ENCODE measurements around the gene RND3.

RND3 gene

DNA sequence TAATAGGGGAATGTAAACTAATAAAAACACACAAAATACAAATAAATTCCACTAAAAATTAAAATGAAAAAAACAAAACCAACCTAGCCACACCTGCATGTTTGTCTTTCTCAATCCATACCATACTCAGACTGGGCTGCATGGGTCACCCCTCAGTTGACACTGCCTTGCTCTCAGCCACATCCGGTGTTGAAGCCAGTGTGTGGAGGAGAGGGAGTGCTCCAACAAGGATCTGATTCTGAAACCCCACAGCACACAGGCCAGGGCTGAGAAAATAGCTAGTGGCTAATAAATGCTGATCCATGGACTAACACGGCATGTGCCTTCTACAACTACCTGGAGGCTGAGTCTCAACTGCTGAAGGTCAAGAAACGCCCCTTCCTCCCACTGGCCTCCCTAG is 13.7 kb downstream of the RND3 start:
- Mint-ChIP-seq H3K9me3 (no peaks in the 10 kb centered on the region), H3K4me3 (no peak overlapping the region), H3K27me3 (no peaks in the 10 kb centered on the region), H3K36me3 (ENCODE audit: low read depth) (no peaks in the 10 kb centered on the region), H3K27ac (no peak overlapping the region), H3K4me1 (ENCODE audit: low read depth) (no peaks in the 10 kb centered on the region)
- no peak for DNase-seq

DNA sequence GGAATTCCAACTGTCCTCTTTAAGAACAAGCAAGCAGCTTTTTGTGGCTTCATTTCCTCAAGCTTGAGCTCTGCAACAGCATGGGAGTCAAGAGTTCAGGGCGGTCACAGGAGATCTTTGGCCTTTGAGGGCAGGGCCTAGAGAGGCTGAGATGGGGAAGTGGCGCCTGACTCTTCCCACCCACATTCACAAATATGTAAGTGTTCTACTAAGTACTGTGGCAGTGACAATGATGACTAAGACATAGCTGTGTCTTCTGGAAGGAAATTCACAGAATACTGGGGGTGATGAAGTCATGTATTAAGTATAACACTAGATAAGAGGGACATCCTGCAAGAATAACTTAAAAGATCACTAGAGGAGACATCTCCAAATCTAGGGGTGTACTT is 15.0 kb downstream of the RND3 start:
- no peak for DNase-seq
- no peaks in the 10 kb centered on the region for H3K27me3 Mint-ChIP-seq
- no peaks in the 10 kb centered on the region for H3K9me3 Mint-ChIP-seq
- H3K4me3 Mint-ChIP-seq = no peak overlapping the region
- H3K36me3 Mint-ChIP-seq (ENCODE audit: low read depth) = no peaks in the 10 kb centered on the region
- no peak overlapping the region for H3K27ac Mint-ChIP-seq
- no peaks in the 10 kb centered on the region for H3K4me1 Mint-ChIP-seq (ENCODE audit: low read depth)

DNA sequence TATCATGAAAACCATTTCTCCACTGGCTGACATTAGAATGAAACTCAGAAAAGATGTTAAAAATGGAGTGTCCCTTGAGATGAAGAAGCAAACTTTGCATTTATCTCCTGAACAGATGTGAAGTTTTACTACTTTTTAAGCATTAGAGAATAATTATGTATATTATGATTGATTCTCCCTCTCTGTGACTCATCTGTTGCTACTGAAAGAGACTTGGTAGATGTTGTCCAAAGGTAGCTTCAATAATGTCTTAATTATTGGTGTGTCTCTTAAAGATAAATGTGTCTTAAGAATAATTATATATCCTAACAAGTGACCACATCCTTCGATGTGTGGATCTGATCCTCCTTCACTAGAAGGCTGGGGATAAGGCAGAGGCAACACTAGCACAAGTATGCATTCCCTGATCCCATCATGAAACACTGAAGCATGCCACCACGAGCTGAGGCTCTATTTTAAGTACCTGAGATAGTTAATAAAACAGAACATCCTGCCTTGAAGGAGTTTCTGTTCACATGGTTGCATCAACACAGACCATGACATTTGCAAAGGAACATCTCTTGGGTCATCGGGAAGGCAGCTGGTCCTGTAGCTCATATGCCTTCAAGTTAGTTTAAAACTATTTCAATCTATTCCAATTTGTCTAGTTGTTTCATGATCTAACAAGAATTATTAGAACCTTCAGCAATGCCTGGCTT is 15.5 kb downstream of the RND3 start:
- Mint-ChIP-seq H3K9me3 (no peaks in the 10 kb centered on the region), H3K4me3 (no peak overlapping the region), H3K27me3 (no peaks in the 10 kb centered on the region), H3K4me1 (ENCODE audit: low read depth) (no peaks in the 10 kb centered on the region), H3K27ac (no peak overlapping the region), H3K36me3 (ENCODE audit: low read depth) (no peaks in the 10 kb centered on the region)
- no peak for DNase-seq

DNA sequence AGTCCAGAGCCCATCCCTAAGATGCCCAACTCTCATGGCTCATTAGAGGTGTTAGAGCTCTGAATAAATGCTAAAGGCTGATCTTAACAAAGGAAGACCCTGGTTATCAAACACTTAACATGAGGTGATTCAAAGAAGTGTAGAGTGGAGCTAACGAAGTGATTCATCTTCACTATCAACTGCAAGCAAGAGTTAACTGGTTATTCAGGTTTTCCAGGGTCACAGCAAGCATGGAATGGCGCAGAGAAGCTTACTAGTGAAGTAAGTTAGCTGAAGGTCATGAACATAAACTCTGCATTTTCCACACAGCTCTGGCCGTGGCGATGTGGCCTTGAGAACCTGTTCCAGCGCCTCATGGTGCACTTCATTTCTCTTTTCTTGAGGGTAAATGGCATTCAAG is 17.0 kb downstream of the RND3 start:
- no peaks in the 10 kb centered on the region for H3K9me3 Mint-ChIP-seq
- no peak for DNase-seq
- no peak overlapping the region for H3K4me3 Mint-ChIP-seq
- no peaks in the 10 kb centered on the region for H3K27me3 Mint-ChIP-seq
- H3K36me3 Mint-ChIP-seq (ENCODE audit: low read depth) = no peaks in the 10 kb centered on the region
- H3K27ac Mint-ChIP-seq = no peak overlapping the region
- H3K4me1 Mint-ChIP-seq (ENCODE audit: low read depth) = no peaks in the 10 kb centered on the region

DNA sequence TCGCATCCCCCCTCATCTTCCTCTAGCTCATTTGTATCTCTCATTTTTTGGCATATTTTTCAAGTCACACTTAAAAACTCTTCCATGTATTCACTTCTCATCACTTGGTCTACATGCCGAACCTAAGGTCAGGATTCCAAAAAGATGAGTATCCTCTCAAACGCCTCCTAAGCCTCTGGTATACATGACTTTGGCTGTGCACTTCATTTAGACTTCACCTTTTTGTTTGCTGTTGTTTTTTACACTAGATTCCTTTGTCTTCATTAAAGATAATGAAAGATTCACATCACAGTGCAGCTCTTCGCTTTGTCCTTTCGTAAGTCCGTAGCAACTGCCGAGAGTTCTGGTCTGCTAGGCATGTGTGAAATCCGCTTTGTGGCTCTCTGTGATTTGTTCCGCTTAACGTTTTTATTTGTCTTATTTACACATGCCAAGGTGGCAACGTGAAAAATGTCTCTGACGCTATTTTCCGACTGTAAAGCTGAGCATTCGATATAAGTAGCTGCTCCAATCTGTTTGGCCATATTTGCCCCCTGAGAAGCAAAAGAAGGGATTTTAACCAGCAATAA is 17.7 kb downstream of the RND3 start:
- Mint-ChIP-seq H3K27ac (no peak overlapping the region), H3K36me3 (ENCODE audit: low read depth) (no peaks in the 10 kb centered on the region), H3K27me3 (no peaks in the 10 kb centered on the region), H3K4me3 (no peak overlapping the region), H3K4me1 (ENCODE audit: low read depth) (no peaks in the 10 kb centered on the region), H3K9me3 (no peaks in the 10 kb centered on the region)
- DNase-seq = no peak

DNA sequence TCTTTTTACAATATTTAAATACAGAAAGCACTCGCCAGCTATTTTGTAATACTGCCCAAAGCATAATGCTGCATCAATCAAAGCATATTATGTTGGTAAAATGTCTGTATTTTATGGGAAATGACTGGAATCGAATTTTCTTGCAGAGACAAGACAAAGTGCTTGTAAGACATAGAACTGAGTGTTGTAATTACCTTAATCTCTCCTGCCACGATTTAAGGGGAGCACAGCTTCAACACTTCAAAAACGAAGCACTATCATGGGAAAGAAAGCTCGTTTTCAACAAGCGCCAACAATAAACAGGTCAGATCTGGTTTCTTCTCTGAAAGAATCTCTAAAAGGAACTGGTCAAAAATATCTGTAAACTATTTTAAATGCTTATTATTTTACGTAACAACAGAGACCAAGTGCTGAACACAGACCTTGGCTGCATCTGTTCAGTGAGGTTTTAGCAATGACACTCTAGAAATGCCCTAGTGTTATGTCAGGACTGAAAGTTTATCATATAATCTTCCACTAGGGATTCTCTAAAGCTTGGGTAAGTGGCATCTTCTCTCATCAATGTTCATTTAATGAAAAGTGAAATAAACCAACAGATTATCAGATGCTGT is 19.0 kb downstream of the RND3 start:
- H3K36me3 Mint-ChIP-seq (ENCODE audit: low read depth) = no peaks in the 10 kb centered on the region
- no peaks in the 10 kb centered on the region for H3K9me3 Mint-ChIP-seq
- H3K4me1 Mint-ChIP-seq (ENCODE audit: low read depth) = no peaks in the 10 kb centered on the region
- H3K27me3 Mint-ChIP-seq = no peaks in the 10 kb centered on the region
- no peak overlapping the region for H3K27ac Mint-ChIP-seq
- DNase-seq = no peak
- no peak overlapping the region for H3K4me3 Mint-ChIP-seq

DNA sequence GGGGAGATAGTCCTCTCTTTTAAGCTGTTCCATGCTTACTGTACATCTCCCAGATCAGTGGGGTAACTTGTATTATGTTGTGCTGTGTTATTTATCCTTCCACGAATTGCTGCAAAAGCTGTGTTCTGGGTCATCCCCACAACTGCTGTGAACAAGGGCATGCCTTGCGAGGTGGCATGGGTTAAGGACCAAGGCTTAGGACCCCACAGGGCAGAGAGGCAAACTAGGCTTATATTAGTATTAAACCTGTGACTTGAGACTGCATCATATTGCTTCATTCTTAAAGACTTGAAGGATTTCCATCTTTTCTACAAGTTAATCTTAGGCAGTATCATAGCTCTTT is 19.9 kb downstream of the RND3 start:
- DNase-seq = no peak
- Mint-ChIP-seq H3K4me1 (ENCODE audit: low read depth) (no peaks in the 10 kb centered on the region), H3K27me3 (no peaks in the 10 kb centered on the region), H3K4me3 (no peak overlapping the region), H3K27ac (no peak overlapping the region), H3K9me3 (no peaks in the 10 kb centered on the region), H3K36me3 (ENCODE audit: low read depth) (no peaks in the 10 kb centered on the region)

DNA sequence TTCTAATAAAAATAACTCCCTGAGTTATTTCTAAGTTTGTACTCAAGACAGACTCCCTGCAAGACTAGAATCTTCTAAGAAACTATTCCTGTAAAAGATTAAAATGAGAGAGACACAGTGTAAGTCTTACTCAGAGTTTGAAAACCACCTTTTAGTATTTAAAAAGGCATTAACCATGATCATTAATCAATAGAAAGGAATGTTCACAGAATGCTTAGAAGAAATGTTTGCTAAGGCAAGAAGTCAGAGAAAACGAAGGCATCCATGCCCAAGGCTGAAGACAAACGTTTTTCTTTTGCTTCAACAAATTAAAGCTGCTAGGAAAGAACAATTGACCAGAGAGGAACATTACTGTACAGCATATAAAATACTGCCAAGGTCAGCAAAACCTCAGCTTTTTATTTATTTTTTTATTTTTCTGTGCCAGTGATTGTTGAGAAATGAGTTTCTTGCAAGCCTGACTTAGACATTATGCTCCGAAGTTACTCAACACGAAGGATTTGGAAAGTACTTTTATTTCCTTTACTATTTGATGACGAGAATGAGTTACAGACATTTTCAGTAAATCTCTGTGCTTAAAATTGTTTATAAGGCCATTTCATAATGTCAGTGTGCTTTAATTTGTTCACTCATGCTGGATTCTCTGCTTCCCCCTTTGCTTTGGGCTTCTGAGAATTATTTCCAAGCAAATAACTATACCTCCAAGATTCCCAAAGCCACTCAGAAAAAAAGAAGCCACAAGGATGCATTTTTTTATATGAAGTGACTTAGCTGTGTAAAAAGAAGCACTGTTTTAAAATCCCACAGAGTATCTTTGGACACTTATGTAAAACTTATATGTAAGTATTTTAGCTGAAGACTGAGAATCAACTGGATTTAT is 20.5 kb downstream of the RND3 start:
- no peaks in the 10 kb centered on the region for H3K27me3 Mint-ChIP-seq
- no peaks in the 10 kb centered on the region for H3K36me3 Mint-ChIP-seq (ENCODE audit: low read depth)
- no peaks in the 10 kb centered on the region for H3K9me3 Mint-ChIP-seq
- DNase-seq = no peak
- no peaks in the 10 kb centered on the region for H3K4me1 Mint-ChIP-seq (ENCODE audit: low read depth)
- no peak overlapping the region for H3K27ac Mint-ChIP-seq
- H3K4me3 Mint-ChIP-seq = no peak overlapping the region

DNA sequence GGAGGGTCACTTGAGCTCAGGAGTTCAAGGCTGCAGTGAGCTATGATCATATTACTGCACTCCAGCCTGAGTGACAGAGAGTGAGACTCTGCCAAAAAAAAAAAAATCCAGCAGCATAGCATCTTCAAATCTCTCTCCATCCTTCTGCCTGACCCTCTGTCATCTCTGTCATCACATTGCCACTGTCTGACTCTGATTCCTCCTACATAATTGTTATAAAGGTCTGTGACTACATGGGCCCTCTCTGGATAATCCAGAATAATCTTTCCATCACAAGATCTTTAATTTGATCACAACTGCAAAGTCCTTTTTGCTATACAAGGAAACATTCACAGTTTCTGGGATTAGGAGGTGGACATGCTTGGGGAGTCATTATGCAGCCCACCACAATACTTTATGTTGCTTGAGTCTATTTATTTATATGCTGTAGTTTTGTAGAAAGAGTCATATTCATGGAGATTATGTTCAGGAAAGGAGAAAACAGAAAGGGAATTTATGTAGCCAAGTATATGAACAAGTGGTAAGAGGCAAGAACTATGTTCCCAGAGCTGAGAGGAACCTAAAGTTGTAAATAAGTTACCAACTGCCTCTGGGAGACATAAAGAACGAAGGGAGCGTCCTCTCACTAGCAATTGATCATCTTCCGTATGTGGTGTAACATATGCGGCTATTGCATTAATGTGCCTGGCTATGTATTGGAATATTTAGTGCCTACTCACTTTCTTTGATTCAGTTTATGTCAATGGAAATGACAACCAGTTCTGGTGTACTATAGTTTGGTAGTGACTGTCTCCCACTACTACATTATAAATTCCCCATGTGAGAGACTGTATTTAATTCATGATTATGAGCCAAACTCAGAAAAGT is 21.5 kb downstream of the RND3 start:
- Mint-ChIP-seq H3K36me3 (ENCODE audit: low read depth) (no peaks in the 10 kb centered on the region), H3K27ac (no peak overlapping the region)

DNA sequence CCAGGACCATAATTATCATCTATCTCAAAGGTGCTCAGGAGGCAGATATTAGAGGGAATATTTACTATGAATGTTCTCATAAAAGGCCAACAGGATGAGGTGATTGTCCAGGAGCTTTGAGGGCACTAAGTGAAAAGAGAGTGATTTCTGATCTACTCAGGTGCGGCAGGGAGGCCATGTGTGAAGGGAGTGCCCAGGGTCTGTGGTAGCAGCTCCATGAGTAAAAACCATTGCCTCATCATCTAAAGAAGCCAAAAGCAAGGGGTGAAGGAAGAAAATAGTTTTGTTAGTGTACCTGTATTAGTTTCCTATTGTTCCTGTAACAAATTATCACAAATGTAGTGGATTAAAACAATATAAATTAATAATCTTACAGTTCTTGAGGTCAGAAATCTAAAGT is 22.5 kb downstream of the RND3 start:
- no peaks in the 10 kb centered on the region for H3K36me3 Mint-ChIP-seq (ENCODE audit: low read depth)
- no peak overlapping the region for H3K4me3 Mint-ChIP-seq
- H3K27me3 Mint-ChIP-seq = no peaks in the 10 kb centered on the region
- peaks cover 3% of the 10 kb centered on the region for H3K9me3 Mint-ChIP-seq
- no peak overlapping the region for H3K27ac Mint-ChIP-seq
- no peak for DNase-seq
- H3K4me1 Mint-ChIP-seq (ENCODE audit: low read depth) = no peaks in the 10 kb centered on the region

More for the DNA sequence above, 21.5 kb downstream of the RND3 start:
- no peaks in the 10 kb centered on the region for H3K27me3 Mint-ChIP-seq
- no peaks in the 10 kb centered on the region for H3K4me1 Mint-ChIP-seq (ENCODE audit: low read depth)
- no peak overlapping the region for H3K4me3 Mint-ChIP-seq
- H3K9me3 Mint-ChIP-seq = peaks cover 2% of the 10 kb centered on the region
- DNase-seq = no peak

DNA sequence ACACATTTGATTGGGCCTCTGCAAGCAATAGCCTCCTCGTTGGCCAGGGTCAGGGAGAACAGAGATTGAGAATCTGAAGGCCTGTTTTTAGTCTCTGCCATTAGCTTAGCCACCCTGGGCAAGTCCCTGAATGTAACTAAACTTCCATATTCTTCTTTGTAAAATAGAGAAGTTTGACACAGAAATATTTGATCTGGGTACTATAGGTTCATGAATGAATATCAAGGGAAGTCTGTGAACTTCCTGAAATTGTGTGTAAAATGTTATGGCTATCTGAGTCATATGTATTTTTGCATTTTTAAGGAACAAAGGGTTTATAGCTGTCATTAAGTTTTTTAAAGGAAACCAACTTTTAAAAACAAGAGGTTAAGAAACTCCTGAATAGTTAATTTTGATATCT is 23.2 kb downstream of the RND3 start:
- H3K4me3 Mint-ChIP-seq = no peak overlapping the region
- no peak overlapping the region for H3K27ac Mint-ChIP-seq
- no peaks in the 10 kb centered on the region for H3K36me3 Mint-ChIP-seq (ENCODE audit: low read depth)
- no peaks in the 10 kb centered on the region for H3K4me1 Mint-ChIP-seq (ENCODE audit: low read depth)
- no peak for DNase-seq
- H3K27me3 Mint-ChIP-seq = no peaks in the 10 kb centered on the region
- peaks cover 3% of the 10 kb centered on the region for H3K9me3 Mint-ChIP-seq

DNA sequence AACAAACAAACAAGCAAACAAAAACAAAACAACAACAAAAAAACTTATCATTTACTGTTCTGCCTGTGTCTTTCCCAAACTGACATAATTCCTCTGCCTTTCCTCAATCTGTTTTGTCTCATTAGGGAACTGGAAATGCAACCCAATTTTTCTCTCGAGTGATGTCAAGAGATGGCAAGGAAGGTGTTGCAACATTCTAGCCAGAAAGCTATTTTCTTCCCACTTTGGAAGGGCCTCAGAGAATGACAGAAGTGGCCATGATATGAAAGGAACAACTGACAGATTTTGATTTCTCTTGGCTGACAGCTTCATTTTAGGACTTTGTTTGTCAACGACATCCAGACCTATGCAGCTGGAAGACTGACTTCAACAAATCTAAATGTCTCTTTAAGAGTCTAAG is 24.7 kb downstream of the RND3 start:
- Mint-ChIP-seq H3K9me3 (peaks cover 3% of the 10 kb centered on the region), H3K27ac (no peak overlapping the region), H3K36me3 (ENCODE audit: low read depth) (no peaks in the 10 kb centered on the region), H3K27me3 (no peaks in the 10 kb centered on the region), H3K4me3 (no peak overlapping the region), H3K4me1 (ENCODE audit: low read depth) (no peaks in the 10 kb centered on the region)
- DNase-seq = no peak

DNA sequence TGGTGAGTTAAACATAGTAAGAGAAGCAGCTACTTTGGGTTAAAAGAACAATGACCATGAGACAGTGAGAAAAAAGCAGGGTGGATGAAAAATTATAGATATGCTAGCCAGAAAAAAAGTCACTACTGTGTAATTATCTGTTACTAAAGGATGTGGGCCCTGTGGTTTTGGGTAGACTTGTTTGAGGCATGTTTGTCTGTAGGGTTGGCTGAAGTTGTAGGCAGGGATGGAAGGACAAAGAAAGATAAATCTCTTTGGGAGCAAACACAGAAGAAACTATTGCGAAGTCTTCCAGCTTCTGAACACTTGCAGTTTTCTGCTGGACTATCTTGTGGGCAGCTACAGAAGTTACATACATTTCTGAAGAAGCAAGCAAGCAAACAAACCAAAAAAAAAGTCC is 28.2 kb downstream of the RND3 start:
- Mint-ChIP-seq H3K36me3 (ENCODE audit: low read depth) (no peaks in the 10 kb centered on the region), H3K27me3 (no peaks in the 10 kb centered on the region), H3K9me3 (peaks cover 3% of the 10 kb centered on the region), H3K4me1 (ENCODE audit: low read depth) (no peaks in the 10 kb centered on the region), H3K27ac (no peak overlapping the region), H3K4me3 (no peak overlapping the region)
- no peak for DNase-seq

DNA sequence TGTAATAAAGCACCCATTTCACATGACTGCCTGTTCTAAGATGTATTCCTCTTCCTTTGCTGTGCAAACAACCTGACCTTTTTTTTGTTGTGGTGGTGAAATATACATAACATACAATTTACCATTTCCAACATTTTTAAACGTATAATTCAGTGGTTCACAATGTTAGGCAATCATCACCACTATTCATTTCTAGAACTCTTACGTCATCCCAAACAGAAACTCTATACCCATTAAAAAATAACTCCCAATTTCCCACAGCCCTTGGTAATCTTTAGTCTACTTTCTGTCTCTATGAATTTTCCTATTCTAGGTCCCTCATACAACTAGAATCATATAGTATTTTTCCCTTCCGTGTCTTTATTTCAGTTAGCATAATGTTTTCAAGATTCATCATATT is 36.7 kb downstream of the RND3 start:
- no peak overlapping the region for H3K4me3 Mint-ChIP-seq
- H3K27me3 Mint-ChIP-seq = no peaks in the 10 kb centered on the region
- no peaks in the 10 kb centered on the region for H3K36me3 Mint-ChIP-seq (ENCODE audit: low read depth)
- no peaks in the 10 kb centered on the region for H3K4me1 Mint-ChIP-seq (ENCODE audit: low read depth)
- no peaks in the 10 kb centered on the region for H3K9me3 Mint-ChIP-seq
- no peak overlapping the region for H3K27ac Mint-ChIP-seq
- DNase-seq = no peak
